ENCODE data around the gene MAN1A1.

MAN1A1 gene

GRCh38 chr6:119192200-119192599 is 157.4 kb downstream of the MAN1A1 start:
- H3K4me3 ChIP-seq (ENCODE audit: low read length) = no peak overlapping the region
- peaks cover 5% of the 10 kb centered on the region for H3K36me3 ChIP-seq (replicated peaks; ENCODE audit: insufficient read depth, low read length)
- no peak overlapping the region for H2AFZ ChIP-seq (ENCODE audit: low read length)
- no peaks in the 10 kb centered on the region for H3F3A ChIP-seq (ENCODE audit: insufficient read depth, low read length)
- no peaks in the 10 kb centered on the region for H3K27me3 ChIP-seq (replicated peaks; ENCODE audit: insufficient read depth, low read length)
- no peak overlapping the region for H3K9ac ChIP-seq (ENCODE audit: low read length)
- no peaks in the 10 kb centered on the region for H3K4me1 ChIP-seq (ENCODE audit: low read length)
- H3K27ac ChIP-seq (ENCODE audit: low read length) = no peak overlapping the region
- no peaks in the 10 kb centered on the region for H3K79me2 ChIP-seq (ENCODE audit: low read length)
- no peak overlapping the region for H3K4me2 ChIP-seq (ENCODE audit: low read depth, low read length)
- no peak for DNase-seq
- TF ChIP-seq EZH2phosphoT487 (IDR thresholded peaks at IDR 0.05; ENCODE audit: low read length) = no peak
- TF ChIP-seq EZH2 (optimal IDR thresholded peaks at IDR 0.05; ENCODE audit: low read depth, low read length) = no peak
- TF ChIP-seq CTCF (IDR thresholded peaks at IDR 0.05; ENCODE audit: low read length) = no peak
- H3K9me3 ChIP-seq (replicated peaks; ENCODE audit: insufficient read depth, low read length) = no peaks in the 10 kb centered on the region
- no peaks in the 10 kb centered on the region for H4K20me1 ChIP-seq (ENCODE audit: insufficient read depth, low read length)
- H3K9me2 ChIP-seq (replicated peaks; ENCODE audit: insufficient read depth, low read length) = no peaks in the 10 kb centered on the region

GRCh38 chr6:119190176-119190575 is 159.4 kb downstream of the MAN1A1 start:
- H3K4me1 ChIP-seq (ENCODE audit: low read length) = no peaks in the 10 kb centered on the region
- H3K9me2 ChIP-seq (replicated peaks; ENCODE audit: insufficient read depth, low read length) = no peaks in the 10 kb centered on the region
- no peaks in the 10 kb centered on the region for H3K27me3 ChIP-seq (replicated peaks; ENCODE audit: insufficient read depth, low read length)
- H2AFZ ChIP-seq (ENCODE audit: low read length) = no peak overlapping the region
- H3K4me2 ChIP-seq (ENCODE audit: low read depth, low read length) = no peak overlapping the region
- H4K20me1 ChIP-seq (ENCODE audit: insufficient read depth, low read length) = no peaks in the 10 kb centered on the region
- no peak overlapping the region for H3K27ac ChIP-seq (ENCODE audit: low read length)
- no peaks in the 10 kb centered on the region for H3K9me3 ChIP-seq (replicated peaks; ENCODE audit: insufficient read depth, low read length)
- no peaks in the 10 kb centered on the region for H3K79me2 ChIP-seq (ENCODE audit: low read length)
- TF ChIP-seq EZH2phosphoT487 (IDR thresholded peaks at IDR 0.05; ENCODE audit: low read length) (no peak), EZH2 (optimal IDR thresholded peaks at IDR 0.05; ENCODE audit: low read depth, low read length) (no peak), CTCF (IDR thresholded peaks at IDR 0.05; ENCODE audit: low read length) (no peak)
- H3F3A ChIP-seq (ENCODE audit: insufficient read depth, low read length) = no peaks in the 10 kb centered on the region
- DNase-seq = no peak
- H3K9ac ChIP-seq (ENCODE audit: low read length) = no peak overlapping the region
- peaks cover 5% of the 10 kb centered on the region for H3K36me3 ChIP-seq (replicated peaks; ENCODE audit: insufficient read depth, low read length)
- no peak overlapping the region for H3K4me3 ChIP-seq (ENCODE audit: low read length)

- DNase-seq = no peak
- no peaks in the 10 kb centered on the region for H3K4me1 ChIP-seq (ENCODE audit: low read length)
- no peak overlapping the region for H3K9ac ChIP-seq (ENCODE audit: low read length)
- no peak overlapping the region for H2AFZ ChIP-seq (ENCODE audit: low read length)
- H3K9me2 ChIP-seq (replicated peaks; ENCODE audit: insufficient read depth, low read length) = no peaks in the 10 kb centered on the region
- H3K36me3 ChIP-seq (replicated peaks; ENCODE audit: insufficient read depth, low read length) = peaks cover 5% of the 10 kb centered on the region
- H3K79me2 ChIP-seq (ENCODE audit: low read length) = no peaks in the 10 kb centered on the region
- H3K27me3 ChIP-seq (replicated peaks; ENCODE audit: insufficient read depth, low read length) = no peaks in the 10 kb centered on the region
- H3F3A ChIP-seq (ENCODE audit: insufficient read depth, low read length) = no peaks in the 10 kb centered on the region
- no peak overlapping the region for H3K4me2 ChIP-seq (ENCODE audit: low read depth, low read length)
- no peaks in the 10 kb centered on the region for H3K9me3 ChIP-seq (replicated peaks; ENCODE audit: insufficient read depth, low read length)
- no peaks in the 10 kb centered on the region for H4K20me1 ChIP-seq (ENCODE audit: insufficient read depth, low read length)
- H3K27ac ChIP-seq (ENCODE audit: low read length) = no peak overlapping the region
- TF ChIP-seq EZH2phosphoT487 (IDR thresholded peaks at IDR 0.05; ENCODE audit: low read length) = no peak
- TF ChIP-seq EZH2 (optimal IDR thresholded peaks at IDR 0.05; ENCODE audit: low read depth, low read length) = no peak
- no peak for TF ChIP-seq CTCF (IDR thresholded peaks at IDR 0.05; ENCODE audit: low read length)
- H3K4me3 ChIP-seq (ENCODE audit: low read length) = no peak overlapping the region
Observed at GRCh38 chr6:119189498-119189897, 160.1 kb downstream of the MAN1A1 start.

Data from MM.1S (cell line).